ENCODE results near the gene ELAVL1. TPM values are rescaled to one million over a fixed set of nuclear protein-coding genes. Genes with fewer than 3 reads are reported as not detected.

Gene ELAVL1
- total RNA-seq, 1 donor from 2014 or later = 67.9 TPM

- no peaks in the 10 kb centered on the region for H3K9me3 Mint-ChIP-seq (ENCODE audit: low read depth)
- DNase-seq (ENCODE audit: low spot score) = no peak
Measured at GRCh38 chr19:7989071-7989575, 16.3 kb downstream of the ELAVL1 start.

GRCh38 chr19:7988307-7988706, 17.1 kb downstream of the ELAVL1 start:
- Mint-ChIP-seq H3K4me1 (ENCODE audit: low read depth) (peaks cover 38% of the 10 kb centered on the region), H3K27me3 (ENCODE audit: low read depth) (no peaks in the 10 kb centered on the region), H3K4me3 (ENCODE audit: unreplicated experiment) (no peak overlapping the region), H3K27ac (ENCODE audit: unreplicated experiment) (peak overlapping the region; percentile 83), H3K36me3 (ENCODE audit: low read depth) (peaks cover 21% of the 10 kb centered on the region), H3K9me3 (ENCODE audit: low read depth) (no peaks in the 10 kb centered on the region)
- TF ChIP-seq, protein P1, sequence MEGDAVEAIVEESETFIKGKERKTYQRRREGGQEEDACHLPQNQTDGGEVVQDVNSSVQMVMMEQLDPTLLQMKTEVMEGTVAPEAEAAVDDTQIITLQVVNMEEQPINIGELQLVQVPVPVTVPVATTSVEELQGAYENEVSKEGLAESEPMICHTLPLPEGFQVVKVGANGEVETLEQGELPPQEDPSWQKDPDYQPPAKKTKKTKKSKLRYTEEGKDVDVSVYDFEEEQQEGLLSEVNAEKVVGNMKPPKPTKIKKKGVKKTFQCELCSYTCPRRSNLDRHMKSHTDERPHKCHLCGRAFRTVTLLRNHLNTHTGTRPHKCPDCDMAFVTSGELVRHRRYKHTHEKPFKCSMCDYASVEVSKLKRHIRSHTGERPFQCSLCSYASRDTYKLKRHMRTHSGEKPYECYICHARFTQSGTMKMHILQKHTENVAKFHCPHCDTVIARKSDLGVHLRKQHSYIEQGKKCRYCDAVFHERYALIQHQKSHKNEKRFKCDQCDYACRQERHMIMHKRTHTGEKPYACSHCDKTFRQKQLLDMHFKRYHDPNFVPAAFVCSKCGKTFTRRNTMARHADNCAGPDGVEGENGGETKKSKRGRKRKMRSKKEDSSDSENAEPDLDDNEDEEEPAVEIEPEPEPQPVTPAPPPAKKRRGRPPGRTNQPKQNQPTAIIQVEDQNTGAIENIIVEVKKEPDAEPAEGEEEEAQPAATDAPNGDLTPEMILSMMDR (IDR thresholded peaks at IDR 0.05) = no peak
- DNase-seq (ENCODE audit: low spot score) = no peak

More at GRCh38 chr19:7989071-7989575, 16.3 kb downstream of the ELAVL1 start:
- TF ChIP-seq, protein P1 (IDR thresholded peaks at IDR 0.05) = no peak
- H3K27ac Mint-ChIP-seq (ENCODE audit: unreplicated experiment) = peak overlapping the region; percentile 83
- no peak overlapping the region for H3K4me3 Mint-ChIP-seq (ENCODE audit: unreplicated experiment)
- peaks cover 19% of the 10 kb centered on the region for H3K36me3 Mint-ChIP-seq (ENCODE audit: low read depth)
- no peaks in the 10 kb centered on the region for H3K27me3 Mint-ChIP-seq (ENCODE audit: low read depth)
- peaks cover 46% of the 10 kb centered on the region for H3K4me1 Mint-ChIP-seq (ENCODE audit: low read depth)

GRCh38 chr19:7987114-7987768, 18.2 kb downstream of the ELAVL1 start:
- Mint-ChIP-seq H3K9me3 (ENCODE audit: low read depth) (no peaks in the 10 kb centered on the region), H3K4me3 (ENCODE audit: unreplicated experiment) (no peak overlapping the region), H3K4me1 (ENCODE audit: low read depth) (peaks cover 38% of the 10 kb centered on the region), H3K27me3 (ENCODE audit: low read depth) (no peaks in the 10 kb centered on the region), H3K27ac (ENCODE audit: unreplicated experiment) (peak overlapping the region; percentile 83), H3K36me3 (ENCODE audit: low read depth) (peaks cover 20% of the 10 kb centered on the region)
- DNase-seq (ENCODE audit: low spot score) = no peak
- TF ChIP-seq, protein P1 (IDR thresholded peaks at IDR 0.05) = no peak

GRCh38 chr19:7986321-7987113, 18.9 kb downstream of the ELAVL1 start:
- TF ChIP-seq, protein P1 (IDR thresholded peaks at IDR 0.05) = no peak

GRCh38 chr19:7985481-7985911, 19.9 kb downstream of the ELAVL1 start:
- H3K36me3 Mint-ChIP-seq (ENCODE audit: low read depth) = peaks cover 16% of the 10 kb centered on the region
- H3K4me3 Mint-ChIP-seq (ENCODE audit: unreplicated experiment) = no peak overlapping the region
- H3K9me3 Mint-ChIP-seq (ENCODE audit: low read depth) = no peaks in the 10 kb centered on the region
- TF ChIP-seq, protein P1 (IDR thresholded peaks at IDR 0.05) = no peak
- no peak overlapping the region for H3K27ac Mint-ChIP-seq (ENCODE audit: unreplicated experiment)
- DNase-seq (ENCODE audit: low spot score) = no peak
- peaks cover 38% of the 10 kb centered on the region for H3K4me1 Mint-ChIP-seq (ENCODE audit: low read depth)
- no peaks in the 10 kb centered on the region for H3K27me3 Mint-ChIP-seq (ENCODE audit: low read depth)

More at GRCh38 chr19:7986321-7987113, 18.9 kb downstream of the ELAVL1 start:
- Mint-ChIP-seq H3K27me3 (ENCODE audit: low read depth) (no peaks in the 10 kb centered on the region), H3K4me3 (ENCODE audit: unreplicated experiment) (no peak overlapping the region), H3K27ac (ENCODE audit: unreplicated experiment) (peak overlapping the region; percentile 49), H3K4me1 (ENCODE audit: low read depth) (peaks cover 38% of the 10 kb centered on the region), H3K36me3 (ENCODE audit: low read depth) (peaks cover 18% of the 10 kb centered on the region), H3K9me3 (ENCODE audit: low read depth) (no peaks in the 10 kb centered on the region)
- DNase-seq (ENCODE audit: low spot score) = no peak

Measured in chondrocyte (in vitro differentiated cells).